NCI-H1092 (cell line): ENCODE measurements around the gene APOL6.
"Not testable (repeated sequence)": the region's sequence is repeated elsewhere in the genome, so short reads cannot be mapped to it uniquely, and the experiment has no call there.

Experiments used
- DNase-seq: peaks from one replicate; lab custom pipeline; 2025; lab: John Stamatoyannopoulos, UW

APOL6 gene

GRCh38 chr22:35617137-35617755, 31.0 kb upstream of the APOL6 start, which contains the start of gene MB:
MB (minus strand) TSS chr22:35617329; CDS start chr22:35617257, 72 bp downstream.
- DNase-seq: no peak

GRCh38 chr22:35618427-35619223, 29.6 kb upstream of the APOL6 start:
- no peak for DNase-seq

- no peak for DNase-seq
Measured at GRCh38 chr22:35619336-35620094, 28.7 kb upstream of the APOL6 start.

- DNase-seq: peak; percentile 58
Measured at GRCh38 chr22:35620624-35621251, 27.5 kb upstream of the APOL6 start.

- DNase-seq: no peak
Measured at GRCh38 chr22:35621451-35621850, 26.8 kb upstream of the APOL6 start.

GRCh38 chr22:35622191-35622913, 25.9 kb upstream of the APOL6 start:
- peak; percentile 73 for DNase-seq

GRCh38 chr22:35623885-35624284, 24.4 kb upstream of the APOL6 start:
- not testable (repeated sequence) for DNase-seq

- no peak for DNase-seq
Measured at GRCh38 chr22:35624547-35624946, 23.7 kb upstream of the APOL6 start.

GRCh38 chr22:35625763-35626432, 22.3 kb upstream of the APOL6 start:
- DNase-seq: no peak

GRCh38 chr22:35627267-35628041, 20.8 kb upstream of the APOL6 start:
- DNase-seq: peak; percentile 43

GRCh38 chr22:35628732-35629131, 19.5 kb upstream of the APOL6 start:
- no peak for DNase-seq

GRCh38 chr22:35629406-35630216, 18.6 kb upstream of the APOL6 start:
- no peak for DNase-seq

- DNase-seq: no peak
Measured at GRCh38 chr22:35630387-35630793, 17.9 kb upstream of the APOL6 start.

- DNase-seq: no peak
Measured at GRCh38 chr22:35630891-35631290, 17.4 kb upstream of the APOL6 start.

- no peak for DNase-seq
Measured at GRCh38 chr22:35631597-35631996, 16.6 kb upstream of the APOL6 start.

GRCh38 chr22:35632935-35633334, 15.3 kb upstream of the APOL6 start:
- DNase-seq: no peak

GRCh38 chr22:35633520-35633919, 14.7 kb upstream of the APOL6 start:
- no peak for DNase-seq

GRCh38 chr22:35634015-35634414, 14.2 kb upstream of the APOL6 start:
- DNase-seq: no peak

- DNase-seq: no peak
Measured at GRCh38 chr22:35634943-35635540, 13.2 kb upstream of the APOL6 start.
